GM19395 (cell line): Measurements from ENCODE around the gene POLD3.

Source experiments
- ATAC-seq: cut with Tn5 transposase; IDR thresholded peaks from one replicate; pipeline ENCODE4 v1.9.1; 2021; ENCODE audit warnings: mild to moderate bottlenecking, moderate library complexity; ENCODE audit not compliant: unreplicated experiment

POLD3 gene

GRCh38 chr11:74686792-74687191 lies 94.4 kb downstream of the POLD3 start:
- no peak for ATAC-seq

- ATAC-seq: no peak
These were observed 95.0 kb downstream of the POLD3 start for GRCh38 chr11:74687237-74688023.

- ATAC-seq: no peak
These were observed 97.3 kb downstream of the POLD3 start for GRCh38 chr11:74689666-74690065.

GRCh38 chr11:74691755-74692154 lies 99.4 kb downstream of the POLD3 start:
- ATAC-seq: no peak
